Stomach (tissue), 9 donors: ENCODE data around the gene UCN2. TPM values are rescaled to one million over a fixed set of nuclear protein-coding genes. Genes with fewer than 3 reads are reported as not detected.
"Not testable (repeated sequence)": the region's sequence is repeated elsewhere in the genome, so short reads cannot be mapped to it uniquely, and the experiment has no call there.

ENCODE experiments used
- DNase-seq, 2 donors: peaks; one replicate each; pipeline versions ENCODE4 v3.0.0 to v3.0.0-alpha.2; 2013 to 2019
- H3K27ac ChIP-seq, 5 donors: fragments of 200-600 bp in 4 of 5; sonication (generic) in 4 of 5; one replicate each; pipeline ENCODE4 v1.5.1; 2013 to 2019; ENCODE audit warnings: mild to moderate bottlenecking in 1 of 5, moderate library complexity in 1 of 5
- H3K27me3 ChIP-seq, 3 donors: fragments of 200-600 bp; sonication (generic); one replicate each; pipeline ENCODE4 v1.5.1; 2017 to 2019; ENCODE audit warnings: mixed run types in 1 of 3
- H3K36me3 ChIP-seq, 4 donors: fragments of 200-600 bp; sonication (generic); 1 replicate in 3 of 4; 2 replicates in 1 of 4; pipeline ENCODE4 v1.5.1; 2016 to 2019
- H3K4me1 ChIP-seq, 4 donors: fragments of 200-600 bp; sonication (generic); one replicate each; pipeline ENCODE4 v1.5.1; 2016 to 2019
- H3K4me3 ChIP-seq, 4 donors: fragments of 200-600 bp; sonication (generic) in 3 of 4; one replicate each; pipeline ENCODE4 v1.5.1; 2016 to 2019; ENCODE audit warnings: mild to moderate bottlenecking in 1 of 4
- H3K9me3 ChIP-seq, 4 donors: fragments of 200-600 bp; sonication (generic); one replicate each; pipeline ENCODE4 v1.5.1; 2016 to 2019
- CTCF ChIP-seq, 7 experiments: fragments of 450-650 bp in 4 of 7; fragments of 200-600 bp in 3 of 7; sonication (generic) in 3 of 7; IDR thresholded peaks; one replicate each; pipeline ENCODE4 v1.5.1; 2016 to 2019; ENCODE audit warnings: antibody characterized with exemption in 7 of 7, control low read depth in 2 of 7, mild to moderate bottlenecking in 1 of 7
- EP300 ChIP-seq: sonication (generic); formaldehyde crosslinking; IDR thresholded peaks from one replicate; pipeline ENCODE4 v1.6.1; 2017; ENCODE audit warnings: antibody characterized with exemption
- POLR2A ChIP-seq, 4 donors: fragments of 450-650 bp; IDR thresholded peaks; one replicate each; pipeline ENCODE4 v1.6.1; 2016; ENCODE audit warnings: antibody characterized with exemption in 4 of 4, control low read depth in 2 of 4, mild to moderate bottlenecking in 1 of 4, moderate library complexity in 1 of 4
- POLR2AphosphoS5 ChIP-seq, 3 donors: sonication (generic); formaldehyde crosslinking; IDR thresholded peaks; one replicate each; pipeline ENCODE4 v1.6.1; 2016; ENCODE audit warnings: antibody characterized with exemption in 3 of 3
- WGBS, 5 donors: extraction: QIAGEN DNeasy Blood & Tissue Kit in 3 of 5; methylation state at CpG; one replicate each; pipeline versions ENCODE4 v1.1.5 to v1.1.7; 2013 to 2018; 5-methylcytosine and 5-hydroxymethylcytosine counted together
- intact Hi-C: fragments of 100-400 bp; cut with DNase I; formaldehyde crosslinking; loops from one replicate; pipeline ENCODE4 v1.15.1; 2023; ENCODE audit warnings: low total_unique reads
- polyA plus RNA-seq, 3 donors: library from polyadenylated mRNA; stranded (reverse); fragments of 200-250 nt; gene quantifications; one replicate each; pipeline ENCODE4 v1.2.3, GENCODE V29; 2013
- total RNA-seq, 5 donors: library from RNA; depleted of rRNA; stranded (reverse); fragments of >200 nt; gene quantifications; one replicate each; pipeline versions ENCODE4 v1.1.0 to v1.2.3, GENCODE V29; 2014 to 2016
- donor health status: healthy with polysubstance abuse.
- donor health status: Bipolar disorder and iron deficiency.
- donor health status: healthy.

Gene UCN2
- total and polyA plus RNA-seq, 8 donors = 0.31 to 3.3 (median 0.48) TPM; not detected in 4

- Histone ChIP-seq H3K27me3 (no peaks in the 10 kb centered on the region), H3K4me1 (no peaks in the 10 kb centered on the region), H3K4me3 (no peak overlapping the region), H3K27ac (no peak overlapping the region), H3K36me3 (peaks cover 0 to 60% (median 41%) of the 10 kb centered on the region in 4 donors), H3K9me3 (no peaks in the 10 kb centered on the region)
- no peak for TF ChIP-seq EP300
- no peak for TF ChIP-seq POLR2A (IDR thresholded peaks at IDR 0.05)
- TF ChIP-seq POLR2AphosphoS5 (IDR thresholded peaks at IDR 0.05) = no peak
- TF ChIP-seq CTCF (IDR thresholded peaks at IDR 0.05) = no peak
- intact Hi-C loops = no loop called here
- DNase-seq = no peak
- 88 to 95% (median 92%) methylated on average over 3 to 19 of the region's 19 CpGs for WGBS, 5 donors
Measured at GRCh38 chr3:48536116-48536515, 27.5 kb downstream of the UCN2 start.

DNA sequence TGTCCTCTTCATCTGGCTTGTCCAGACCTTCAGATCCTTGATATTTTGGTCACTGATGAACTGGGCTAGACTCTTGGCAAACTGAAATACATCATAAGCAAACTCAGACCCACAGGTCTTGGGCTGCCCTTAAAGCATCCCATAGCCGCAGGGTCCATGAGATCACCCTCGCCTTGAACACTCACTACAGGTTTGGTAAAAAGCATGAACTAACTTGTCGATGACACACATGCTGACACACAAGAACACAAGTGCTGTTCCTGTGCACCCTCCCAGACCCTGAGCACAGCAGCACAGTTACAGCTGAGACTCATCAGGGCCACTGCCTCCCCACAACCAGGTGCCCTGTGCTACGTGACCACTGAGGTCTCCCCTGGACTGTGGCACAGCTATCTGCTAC, 28.0 kb downstream of the UCN2 start:
- TF ChIP-seq POLR2AphosphoS5 (IDR thresholded peaks at IDR 0.05) (no peak), POLR2A (IDR thresholded peaks at IDR 0.05) (no peak), CTCF (IDR thresholded peaks at IDR 0.05) (no peak), EP300 (no peak)
- 94 to 100% (median 95%) methylated on average over 4 of the region's 4 CpGs for WGBS, 5 donors
- Histone ChIP-seq H3K9me3 (no peaks in the 10 kb centered on the region), H3K27me3 (no peaks in the 10 kb centered on the region), H3K27ac (no peak overlapping the region), H3K4me3 (no peak overlapping the region), H3K36me3 (peaks cover 0 to 60% (median 41%) of the 10 kb centered on the region in 4 donors), H3K4me1 (no peaks in the 10 kb centered on the region)
- intact Hi-C loops = no loop called here
- no peak for DNase-seq

DNA sequence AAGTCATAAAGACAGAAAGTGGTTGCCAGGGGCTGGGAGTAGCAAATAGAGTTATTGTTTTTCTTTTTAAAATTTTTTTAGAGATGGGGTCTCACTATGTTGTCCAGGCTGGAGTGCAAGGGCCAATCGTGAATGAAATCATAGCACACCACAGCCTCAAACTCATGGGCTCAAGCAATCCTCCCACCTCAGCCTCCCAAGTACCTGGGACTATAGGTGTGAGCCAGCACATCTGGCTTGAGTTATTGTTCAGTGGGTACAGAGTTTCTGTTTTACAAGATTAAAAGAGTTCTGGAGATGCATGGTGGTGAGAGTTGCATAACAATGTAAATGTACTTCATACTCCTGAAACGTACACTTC, 30.6 kb downstream of the UCN2 start:
- H3K27ac ChIP-seq = no peak overlapping the region
- no peak overlapping the region for H3K4me3 ChIP-seq
- peaks cover 0 to 46% (median 34%) of the 10 kb centered on the region in 4 donors for H3K36me3 ChIP-seq
- H3K27me3 ChIP-seq = no peaks in the 10 kb centered on the region
- no peaks in the 10 kb centered on the region for H3K4me1 ChIP-seq
- intact Hi-C loops = no loop called here
- no peak for TF ChIP-seq CTCF (IDR thresholded peaks at IDR 0.05)
- no peak for DNase-seq
- no peaks in the 10 kb centered on the region for H3K9me3 ChIP-seq
- 81 to 93% (median 85%) methylated on average over 2 of the region's 2 CpGs for WGBS, 5 donors

- H3K9me3 ChIP-seq = no peaks in the 10 kb centered on the region
- TF ChIP-seq CTCF (IDR thresholded peaks at IDR 0.05) (no peak), EP300 (no peak), POLR2AphosphoS5 (IDR thresholded peaks at IDR 0.05) (no peak), POLR2A (IDR thresholded peaks at IDR 0.05) (no peak)
- WGBS, 5 donors = 84 to 92% (median 90%) methylated on average over 6 of the region's 6 CpGs
- H3K4me1 ChIP-seq = no peaks in the 10 kb centered on the region
- no peak overlapping the region for H3K4me3 ChIP-seq
- no peak overlapping the region for H3K27ac ChIP-seq
- no peak for DNase-seq
- no peaks in the 10 kb centered on the region for H3K27me3 ChIP-seq
- peaks cover 0 to 42% (median 34%) of the 10 kb centered on the region in 4 donors for H3K36me3 ChIP-seq
- intact Hi-C loops = no loop called here
Measured at GRCh38 chr3:48532271-48532976, 31.2 kb downstream of the UCN2 start.

DNA sequence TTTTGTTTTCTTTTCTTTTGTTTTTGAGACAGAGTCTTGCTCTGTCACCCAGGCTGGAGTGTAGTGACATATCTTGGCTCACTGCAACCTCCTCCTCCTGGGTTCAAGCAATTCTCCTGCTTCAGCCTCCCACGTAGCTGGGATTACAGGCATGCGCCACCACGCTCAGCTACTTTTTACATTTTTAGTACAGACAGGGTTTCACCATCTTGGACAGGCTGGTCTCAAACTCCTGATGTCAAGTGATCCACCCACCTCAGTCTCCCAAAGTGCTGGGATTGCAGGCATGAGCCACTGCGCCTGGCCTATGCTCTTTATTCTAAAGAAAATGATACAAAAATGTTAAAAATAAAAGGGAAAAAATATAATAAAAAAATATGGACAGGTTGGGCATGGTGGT, 32.9 kb downstream of the UCN2 start:
- H3K9me3 ChIP-seq, DNase-seq, H3K27ac ChIP-seq, H3K27me3 ChIP-seq, H3K4me1 ChIP-seq, H3K4me3 ChIP-seq, intact Hi-C loops: not testable (repeated sequence)
- H3K36me3 ChIP-seq = peaks cover 0 to 31% (median 18%) of the 10 kb centered on the region in 4 donors
- 94 to 99% (median 96%) methylated on average over 4 of the region's 4 CpGs for WGBS, 5 donors
